Fibroblast of lung (primary cell): Measurements from ENCODE around the gene WWOX. TPM values are rescaled to one million over a fixed set of nuclear protein-coding genes. Genes with fewer than 3 reads are reported as not detected.

Experiments used
- DNase-seq, 2 donors: peaks; one replicate each; pipeline versions ENCODE4 v3.0.0 to v3.0.0-alpha.2; 2010; ENCODE audit warnings: low read depth in 2 of 2
- H2AFZ ChIP-seq: 2 replicates; pipeline ENCODE4 v1.5.1; 2012; ENCODE audit warnings: low read length, control low read depth, inconsistent platforms
- H3K27ac ChIP-seq: 2 replicates; pipeline ENCODE4 v1.5.1; 2011; ENCODE audit warnings: low read length, control low read depth; ENCODE audit not compliant: insufficient read depth
- H3K27me3 ChIP-seq: 2 replicates; pipeline ENCODE4 v1.5.1; 2011; ENCODE audit warnings: mild to moderate bottlenecking, low read length; ENCODE audit not compliant: control insufficient read depth, insufficient read depth
- H3K36me3 ChIP-seq: 2 replicates; pipeline ENCODE4 v1.5.1; 2011; ENCODE audit warnings: low read length; ENCODE audit not compliant: control insufficient read depth, insufficient read depth
- H3K4me1 ChIP-seq: 2 replicates; pipeline ENCODE4 v1.5.1; 2011; ENCODE audit warnings: low read length; ENCODE audit not compliant: control insufficient read depth, insufficient read depth; ENCODE audit errors: extremely low read depth
- H3K4me2 ChIP-seq: 2 replicates; pipeline ENCODE4 v1.5.1; 2011; ENCODE audit warnings: low read length, control low read depth; ENCODE audit not compliant: insufficient read depth; ENCODE audit errors: extremely low read depth
- H3K4me3 ChIP-seq, 4 experiments: fragments of 200-600 bp in 1 of 4; sonication (generic) in 1 of 4; replicated peaks in 1 of 4; 2 replicates each; pipeline ENCODE4 v1.5.1; 2011 to 2016; ENCODE audit warnings: low read length in 4 of 4, low read depth in 3 of 4, mild to moderate bottlenecking in 3 of 4, control low read depth in 2 of 4, inconsistent platforms in 1 of 4, mixed read lengths in 1 of 4; ENCODE audit not compliant: insufficient read depth in 1 of 4; ENCODE audit errors: control extremely low read depth in 1 of 4
- H3K79me2 ChIP-seq: 2 replicates; pipeline ENCODE4 v1.5.1; 2012; ENCODE audit warnings: mild to moderate bottlenecking, low read length, inconsistent platforms; ENCODE audit not compliant: control insufficient read depth, insufficient read depth
- H3K9ac ChIP-seq: 2 replicates; pipeline ENCODE4 v1.5.1; 2011; ENCODE audit warnings: mild to moderate bottlenecking, low read length, control low read depth; ENCODE audit not compliant: insufficient read depth
- H3K9me3 ChIP-seq: 2 replicates; pipeline ENCODE4 v1.5.1; 2012; ENCODE audit warnings: low read depth, low read length; ENCODE audit not compliant: control insufficient read depth, insufficient read depth
- H4K20me1 ChIP-seq: 2 replicates; pipeline ENCODE4 v1.5.1; 2011; ENCODE audit warnings: low read length; ENCODE audit not compliant: control insufficient read depth, insufficient read depth; ENCODE audit errors: extremely low read depth
- CTCF ChIP-seq, 2 donors: IDR thresholded peaks in 1 of 2; conservative IDR thresholded peaks in 1 of 2; 1 replicate in 1 of 2; 2 replicates in 1 of 2; pipeline ENCODE4 v1.5.1; 2011 to 2012; ENCODE audit warnings: low read length in 2 of 2, control low read depth in 1 of 2, inconsistent platforms in 1 of 2, low read depth in 1 of 2, mild to moderate bottlenecking in 1 of 2
- EZH2 ChIP-seq: IDR thresholded peaks from 2 replicates; pipeline ENCODE4 v1.5.1; 2012; ENCODE audit warnings: low read length, control low read depth, mild to moderate bottlenecking; ENCODE audit errors: missing control alignments
- polyA plus RNA-seq, 2 donors: library from polyadenylated mRNA; depleted of rRNA in 1 of 2; stranded (reverse) in 1 of 2; unstranded in 1 of 2; fragments of >200 nt; gene quantifications; 2 replicates each; pipeline ENCODE4 v1.2.1, GENCODE V29; 2011 to 2012; ENCODE audit warnings: missing spikeins in 1 of 2
- total RNA-seq: library from RNA; depleted of rRNA; stranded (reverse); fragments of >200 nt; gene quantifications from 2 replicates; pipeline ENCODE4 v1.2.1, GENCODE V29; 2014

WWOX gene
- total and polyA plus RNA-seq, 2 donors (not counting 1 experiment from before 2014, with no cell fraction given): 5.6 to 16.3 TPM

DNA sequence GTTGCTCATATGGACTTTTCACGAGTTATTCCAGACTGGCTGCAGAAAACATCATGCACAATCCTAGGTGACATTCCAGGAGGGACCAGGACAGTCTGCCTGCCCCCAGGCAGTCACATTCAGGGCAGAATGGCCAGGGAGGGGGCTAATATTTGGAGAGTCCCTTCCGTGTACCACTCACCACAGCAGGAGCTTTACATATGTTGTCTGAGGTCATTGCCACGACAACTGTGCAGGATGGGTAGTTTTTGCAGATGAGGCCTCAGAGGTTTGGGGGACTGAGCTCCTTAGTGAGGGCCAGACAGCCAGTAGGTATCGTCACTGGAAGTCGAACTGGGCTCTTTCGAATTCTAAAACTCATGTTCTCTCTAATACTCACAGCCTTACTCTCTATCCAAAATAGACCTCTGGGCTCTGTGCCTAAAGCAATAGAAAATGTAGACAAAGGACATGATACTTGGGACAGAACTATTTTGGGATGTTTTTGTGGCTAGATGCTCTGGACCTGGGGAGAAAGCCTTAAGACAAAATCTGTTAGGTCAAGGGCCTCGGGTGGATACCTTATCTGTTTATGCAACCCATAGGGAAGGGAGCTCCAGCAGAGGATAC, 1162.6 kb downstream of the WWOX start:
- no peaks in the 10 kb centered on the region for H3K27me3 ChIP-seq
- H2AFZ ChIP-seq: no peak overlapping the region
- H3K79me2 ChIP-seq: no peaks in the 10 kb centered on the region
- H3K9me3 ChIP-seq: no peaks in the 10 kb centered on the region
- H3K36me3 ChIP-seq: no peaks in the 10 kb centered on the region
- TF ChIP-seq CTCF (conservative IDR thresholded peaks at IDR 0.05 in 1 of 2, IDR thresholded peaks at IDR 0.05 in 1 of 2; ENCODE audit: low read depth in 1 of 2, low read length in 2 of 2) (no peak), EZH2 (no peak)
- H4K20me1 ChIP-seq: no peaks in the 10 kb centered on the region
- DNase-seq: no peak
- no peaks in the 10 kb centered on the region for H3K4me1 ChIP-seq
- H3K9ac ChIP-seq: no peak overlapping the region
- no peak overlapping the region for H3K4me3 ChIP-seq
- H3K27ac ChIP-seq: no peak overlapping the region
- no peak overlapping the region for H3K4me2 ChIP-seq

Other genes starting within 250 kb of the WWOX start
- not detected in 2 replicates for gene CLEC3A, start 77.1 kb upstream of the WWOX start, total RNA-seq
- not detected in 2 replicates for gene CLEC3A, start 77.1 kb upstream of the WWOX start, polyA plus RNA-seq